Ishikawa (cell line): ENCODE results near the gene TBC1D9.

Source experiments
- CEBPB ChIP-seq: IDR thresholded peaks from 2 replicates; pipeline ENCODE4 v1.6.1; 2012
- CREB1 ChIP-seq: IDR thresholded peaks from 2 replicates; pipeline ENCODE4 v1.6.1; 2012; ENCODE audit warnings: low read depth
- EGR1 ChIP-seq: IDR thresholded peaks from 2 replicates; pipeline ENCODE4 v1.6.1; 2012
- EP300 ChIP-seq: IDR thresholded peaks from 2 replicates; pipeline ENCODE4 v1.6.1; 2012; ENCODE audit warnings: borderline replicate concordance
- FOXM1 ChIP-seq: IDR thresholded peaks from 2 replicates; pipeline ENCODE4 v1.6.1; 2012; ENCODE audit warnings: low read depth, borderline replicate concordance
- NFIC ChIP-seq: IDR thresholded peaks from 2 replicates; pipeline ENCODE4 v1.6.1; 2012
- TAF1 ChIP-seq: IDR thresholded peaks from 2 replicates; pipeline ENCODE4 v1.6.1; 2012; ENCODE audit warnings: low read depth, mild to moderate bottlenecking
- TCF12 ChIP-seq: IDR thresholded peaks from 2 replicates; pipeline ENCODE4 v1.6.1; 2012; ENCODE audit warnings: low read depth
- TEAD4 ChIP-seq: IDR thresholded peaks from 2 replicates; pipeline ENCODE4 v1.6.1; 2012
- YY1 ChIP-seq: IDR thresholded peaks from 2 replicates; pipeline ENCODE4 v1.6.1; 2012; ENCODE audit warnings: low read depth
- TF ChIP-seq, protein P1 (sequence below): IDR thresholded peaks from 2 replicates; pipeline ENCODE4 v1.6.1; 2012; ENCODE audit warnings: low read depth, mild to moderate bottlenecking
- TF ChIP-seq, protein P2 (sequence below): IDR thresholded peaks from 2 replicates; pipeline ENCODE4 v1.6.1; 2012

DNA sequence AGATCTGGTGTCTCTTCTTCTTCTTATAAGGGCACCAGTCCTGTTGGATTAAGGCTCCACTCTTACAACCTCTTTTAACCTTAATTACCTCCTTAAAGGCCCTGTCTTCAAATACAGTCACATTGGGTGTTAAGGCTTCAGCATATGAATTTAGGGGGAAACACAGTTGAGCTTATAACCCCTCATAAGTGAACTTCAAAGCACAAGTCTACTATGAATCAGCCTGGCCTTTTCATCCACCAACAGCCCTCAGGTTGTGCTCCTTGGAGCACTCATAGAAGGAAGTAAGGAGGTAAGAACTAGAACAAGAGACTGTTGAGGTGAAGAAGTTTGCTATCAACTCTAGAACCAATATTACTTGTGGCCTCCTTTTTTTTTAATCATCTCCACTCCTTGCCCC is 18.8 kb upstream of the TBC1D9 start:
- TF ChIP-seq CEBPB, result no peak
- TF ChIP-seq FOXM1, result no peak
- TF ChIP-seq EGR1, result no peak
- TF ChIP-seq TEAD4, result no peak
- TF ChIP-seq, protein P1, sequence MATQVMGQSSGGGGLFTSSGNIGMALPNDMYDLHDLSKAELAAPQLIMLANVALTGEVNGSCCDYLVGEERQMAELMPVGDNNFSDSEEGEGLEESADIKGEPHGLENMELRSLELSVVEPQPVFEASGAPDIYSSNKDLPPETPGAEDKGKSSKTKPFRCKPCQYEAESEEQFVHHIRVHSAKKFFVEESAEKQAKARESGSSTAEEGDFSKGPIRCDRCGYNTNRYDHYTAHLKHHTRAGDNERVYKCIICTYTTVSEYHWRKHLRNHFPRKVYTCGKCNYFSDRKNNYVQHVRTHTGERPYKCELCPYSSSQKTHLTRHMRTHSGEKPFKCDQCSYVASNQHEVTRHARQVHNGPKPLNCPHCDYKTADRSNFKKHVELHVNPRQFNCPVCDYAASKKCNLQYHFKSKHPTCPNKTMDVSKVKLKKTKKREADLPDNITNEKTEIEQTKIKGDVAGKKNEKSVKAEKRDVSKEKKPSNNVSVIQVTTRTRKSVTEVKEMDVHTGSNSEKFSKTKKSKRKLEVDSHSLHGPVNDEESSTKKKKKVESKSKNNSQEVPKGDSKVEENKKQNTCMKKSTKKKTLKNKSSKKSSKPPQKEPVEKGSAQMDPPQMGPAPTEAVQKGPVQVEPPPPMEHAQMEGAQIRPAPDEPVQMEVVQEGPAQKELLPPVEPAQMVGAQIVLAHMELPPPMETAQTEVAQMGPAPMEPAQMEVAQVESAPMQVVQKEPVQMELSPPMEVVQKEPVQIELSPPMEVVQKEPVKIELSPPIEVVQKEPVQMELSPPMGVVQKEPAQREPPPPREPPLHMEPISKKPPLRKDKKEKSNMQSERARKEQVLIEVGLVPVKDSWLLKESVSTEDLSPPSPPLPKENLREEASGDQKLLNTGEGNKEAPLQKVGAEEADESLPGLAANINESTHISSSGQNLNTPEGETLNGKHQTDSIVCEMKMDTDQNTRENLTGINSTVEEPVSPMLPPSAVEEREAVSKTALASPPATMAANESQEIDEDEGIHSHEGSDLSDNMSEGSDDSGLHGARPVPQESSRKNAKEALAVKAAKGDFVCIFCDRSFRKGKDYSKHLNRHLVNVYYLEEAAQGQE, result no peak
- no peak for TF ChIP-seq YY1
- TF ChIP-seq TCF12, result no peak
- TF ChIP-seq, protein P2, sequence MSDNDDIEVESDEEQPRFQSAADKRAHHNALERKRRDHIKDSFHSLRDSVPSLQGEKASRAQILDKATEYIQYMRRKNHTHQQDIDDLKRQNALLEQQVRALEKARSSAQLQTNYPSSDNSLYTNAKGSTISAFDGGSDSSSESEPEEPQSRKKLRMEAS, result no peak
- TF ChIP-seq NFIC, result no peak
- no peak for TF ChIP-seq EP300
- TF ChIP-seq TAF1, result no peak
- TF ChIP-seq CREB1, result no peak
